ENCODE data around the gene DVL3.

DNA sequence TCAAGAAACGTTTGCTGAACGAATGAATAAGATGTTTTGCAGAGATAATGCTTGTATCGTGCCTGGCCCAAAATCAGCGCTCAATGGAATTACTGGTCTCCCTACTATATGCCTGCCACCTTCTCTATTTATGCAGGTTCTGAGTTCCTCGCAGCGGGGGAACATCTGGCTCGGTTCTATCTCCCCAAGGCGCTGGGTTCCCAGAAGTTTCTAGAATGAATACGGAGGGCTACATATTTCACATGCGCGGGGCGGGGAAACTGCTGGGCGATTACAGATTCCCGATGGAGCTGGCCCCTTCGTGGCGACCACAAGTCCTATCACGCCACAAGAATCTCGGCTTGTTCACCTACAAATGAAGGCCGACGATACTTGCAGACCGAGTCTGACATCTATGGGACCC is 20.4 kb upstream of the DVL3 start:
- no peak for TF ChIP-seq CTCF (IDR thresholded peaks at IDR 0.05; ENCODE audit: insufficient read depth, low read length, poor library complexity, severe bottlenecking)
- TF ChIP-seq EZH2phosphoT487 (conservative IDR thresholded peaks at IDR 0.05; ENCODE audit: low read length), result no peak

All from SU-DHL-6 (cell line).